CD4-positive, alpha-beta T cell (primary cell): ENCODE data around the gene DDX54. TPM values are rescaled to one million over a fixed set of nuclear protein-coding genes. Genes with fewer than 3 reads are reported as not detected.

Experiments used
- ATAC-seq: fragments of 200-7000 bp; cut with Tn5 transposase; one replicate; pipeline ENCODE4 v1.10.0; 2022; ENCODE audit warnings: mild to moderate bottlenecking; ENCODE audit not compliant: poor library complexity
- CTCF ChIA-PET: fragments of 350-600 bp; sonication (Branson Sonifier 250); formaldehyde crosslinking; loops from one replicate; lab custom pipeline; 2021; ENCODE audit warnings: antibody characterized with exemption, inconsistent platforms; lab: Charles Lee
- POLR2A ChIA-PET: fragments of 350-600 bp; sonication (Branson Sonifier 250); formaldehyde crosslinking; loops from one replicate; lab custom pipeline; 2021; ENCODE audit warnings: antibody characterized with exemption, inconsistent platforms; lab: Charles Lee
- DNase-seq, 14 experiments: peaks; one replicate each; pipeline ENCODE4 v3.0.0-alpha.2; 2013 to 2020; ENCODE audit warnings: mixed read lengths in 2 of 14
- H3K27ac ChIP-seq, 2 donors: one replicate each; pipeline versions ENCODE4 v1.5.1 to v1.7.0; 2013; ENCODE audit warnings: low read length in 2 of 2, low read depth in 1 of 2, mild to moderate bottlenecking in 1 of 2
- H3K27me3 ChIP-seq, 2 experiments: 1 replicate in 1 of 2; 2 replicates in 1 of 2; pipeline versions ENCODE4 v1.6.1 to v1.7.0; 2013; ENCODE audit warnings: low read length in 2 of 2, control low read depth in 1 of 2, mild to moderate bottlenecking in 1 of 2, moderate library complexity in 1 of 2; ENCODE audit not compliant: insufficient read depth in 2 of 2, control insufficient read depth in 1 of 2
- H3K36me3 ChIP-seq: one replicate; pipeline ENCODE4 v1.6.1; 2013; ENCODE audit warnings: low read length, control low read depth; ENCODE audit not compliant: insufficient read depth
- H3K4me1 ChIP-seq: one replicate; pipeline ENCODE4 v1.6.1; 2013; ENCODE audit warnings: low read length, control low read depth; ENCODE audit not compliant: insufficient read depth
- H3K4me3 ChIP-seq: one replicate; pipeline ENCODE4 v1.5.1; 2013; ENCODE audit warnings: mild to moderate bottlenecking, low read length, moderate library complexity
- H3K9me3 ChIP-seq, 2 experiments: 1 replicate in 1 of 2; 2 replicates in 1 of 2; pipeline versions ENCODE4 v1.6.1 to v1.7.0; 2013; ENCODE audit warnings: low read length in 2 of 2, mild to moderate bottlenecking in 2 of 2, control low read depth in 1 of 2, moderate library complexity in 1 of 2; ENCODE audit not compliant: control insufficient read depth in 1 of 2, insufficient read depth in 1 of 2
- H3K27ac Mint-ChIP-seq: one replicate; pipeline ENCODE4 v1.8.0; 2020; ENCODE audit warnings: mixed read lengths
- H3K27me3 Mint-ChIP-seq: one replicate; pipeline ENCODE4 v1.8.0; 2021; ENCODE audit warnings: mixed read lengths
- H3K36me3 Mint-ChIP-seq: one replicate; pipeline ENCODE4 v1.8.0; 2021; ENCODE audit warnings: low read depth, mixed read lengths
- H3K4me1 Mint-ChIP-seq: one replicate; pipeline ENCODE4 v1.8.0; 2021; ENCODE audit warnings: low read depth, mixed read lengths
- H3K4me3 Mint-ChIP-seq: one replicate; pipeline ENCODE4 v1.8.0; 2020; ENCODE audit warnings: mild to moderate bottlenecking, mixed read lengths
- H3K9me3 Mint-ChIP-seq: one replicate; pipeline ENCODE4 v1.8.0; 2020; ENCODE audit warnings: mixed read lengths
- CTCF ChIP-seq: fragments of 200-600 bp; IDR thresholded peaks from one replicate; pipeline ENCODE4 v1.8.0; 2022; ENCODE audit warnings: antibody characterized with exemption, mild to moderate bottlenecking
- intact Hi-C, 2 experiments: fragments of 100-400 bp; cut with DNase I in 1 of 2; cut with micrococcal nuclease in 1 of 2; formaldehyde crosslinking; loops; one replicate each; pipeline versions ENCODE4 v1.15.1 to v1.9.0; 2023 to 2025; cut with DNase I, micrococcal nuclease
- total RNA-seq, 174 experiments: library from RNA in 2 of 174; stranded (reverse) in 2 of 174; gene quantifications; one replicate each; pipeline ENCODE4 v1.2.3 and lab custom pipeline; 2021 to 2026

The DDX54 gene
- total RNA-seq, 2 experiments from 2014 or later, result 56.8 to 61.1 TPM

- intact Hi-C loops, result loop anchor here (2.0 to 10.0 kb wide), 5 partner anchors 37 to 717 kb away; partner anchors contain the start of gene SDSL (in 1 of the 2)
- TF ChIP-seq CTCF, result no peak
- H3K4me1 Mint-ChIP-seq, result no peaks in the 10 kb centered on the region
Measured at GRCh38 chr12:113195598-113195997, 10.3 kb upstream of the DDX54 start.

DNA sequence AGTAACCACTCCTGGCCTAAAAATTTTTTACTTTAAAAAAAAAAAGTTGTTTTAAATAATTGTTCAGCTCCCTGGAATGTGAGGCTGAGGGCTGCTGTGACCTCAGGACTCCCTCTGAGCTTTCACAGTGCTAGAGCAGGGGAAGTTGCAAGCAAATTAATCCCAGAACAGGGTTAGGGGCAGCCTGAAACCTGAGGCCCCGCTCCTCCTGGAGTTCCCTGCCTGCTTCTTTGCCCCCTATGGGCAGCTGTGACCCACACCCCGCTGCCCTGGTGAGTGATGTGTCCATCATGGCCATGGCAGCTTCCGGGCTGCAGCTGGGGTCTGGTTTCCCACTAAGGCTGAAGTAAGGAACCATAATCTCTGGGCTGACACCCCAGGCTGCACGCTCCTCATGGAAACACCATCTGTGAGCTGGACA lies 9.7 kb upstream of the DDX54 start:
- POLR2A ChIA-PET, result interaction anchor here (0.6 kb wide), 1 partner anchor 10 kb away, joined by 3 read pairs; the partner anchor contains the start of genes DDX54 and RITA1

More at GRCh38 chr12:113195598-113195997, 10.3 kb upstream of the DDX54 start:
- Histone ChIP-seq H3K9me3 (no peaks in the 10 kb centered on the region), H3K4me3 (no peak overlapping the region), H3K27me3 (no peaks in the 10 kb centered on the region), H3K36me3 (peaks cover 17% of the 10 kb centered on the region), H3K4me1 (peaks cover 6% of the 10 kb centered on the region), H3K27ac (no peak overlapping the region)
- Mint-ChIP-seq H3K4me3 (no peak overlapping the region), H3K9me3 (no peaks in the 10 kb centered on the region), H3K36me3 (peaks cover 24% of the 10 kb centered on the region), H3K27me3 (no peaks in the 10 kb centered on the region), H3K27ac (no peak overlapping the region)
- ChIA-PET CTCF (interaction anchor here (1.3 to 1.7 kb wide), 2 partner anchors 21 to 37 kb away, joined by 3 to 7 read pairs; no protein-coding TSS in a partner anchor), POLR2A (no interaction called here)
- ATAC-seq, result no peak
- DNase-seq, result no peak

GRCh38 chr12:113191227-113191626 lies 5.9 kb upstream of the DDX54 start:
- Histone ChIP-seq H3K27ac (no peak overlapping the region), H3K4me3 (no peak overlapping the region), H3K9me3 (no peaks in the 10 kb centered on the region), H3K27me3 (no peaks in the 10 kb centered on the region), H3K4me1 (peaks cover 14% of the 10 kb centered on the region), H3K36me3 (peaks cover 19% of the 10 kb centered on the region)
- Mint-ChIP-seq H3K4me3 (no peak overlapping the region), H3K27ac (no peak overlapping the region), H3K36me3 (peaks cover 45% of the 10 kb centered on the region), H3K27me3 (no peaks in the 10 kb centered on the region), H3K9me3 (no peaks in the 10 kb centered on the region), H3K4me1 (peaks cover 17% of the 10 kb centered on the region)
- CTCF ChIA-PET, result no interaction called here
- DNase-seq (no peak), ATAC-seq (no peak)
- TF ChIP-seq CTCF, result no peak
- intact Hi-C loops, result loop anchor here in 1 of 2 experiments (10.0 kb wide), 1 partner anchor 234 kb away; the partner anchor contains the start of gene SDSL
- POLR2A ChIA-PET, result no interaction called here

More for the DNA sequence above, 9.7 kb upstream of the DDX54 start:
- Mint-ChIP-seq H3K27me3 (no peaks in the 10 kb centered on the region), H3K36me3 (peaks cover 28% of the 10 kb centered on the region), H3K4me1 (no peaks in the 10 kb centered on the region), H3K9me3 (no peaks in the 10 kb centered on the region), H3K27ac (no peak overlapping the region), H3K4me3 (no peak overlapping the region)
- Histone ChIP-seq H3K9me3 (no peaks in the 10 kb centered on the region), H3K36me3 (peaks cover 19% of the 10 kb centered on the region), H3K4me1 (peaks cover 6% of the 10 kb centered on the region), H3K27me3 (no peaks in the 10 kb centered on the region), H3K4me3 (no peak overlapping the region), H3K27ac (no peak overlapping the region)
- CTCF ChIA-PET, result interaction anchor here (1.3 to 1.7 kb wide), 2 partner anchors 20 to 38 kb away, joined by 3 to 7 read pairs; no protein-coding TSS in a partner anchor
- DNase-seq (no peak), ATAC-seq (no peak)
- intact Hi-C loops, result loop anchor here (2.0 to 10.0 kb wide), 5 partner anchors 37 to 717 kb away; partner anchors contain the start of gene SDSL (in 1 of the 2)
- no peak for TF ChIP-seq CTCF
